Activated CD8-positive, alpha-beta memory T cell treated with anti-CD3 and anti-CD28 coated beads, Interleukin-2, amount 50 U/mL, for 1 hour (primary cell): ENCODE data around the gene PALMD.

Experiments used
- DNase-seq: peaks from one replicate; pipeline ENCODE4 v3.0.0-alpha.2; 2020; ENCODE audit errors: extremely low read depth

Gene PALMD

DNA sequence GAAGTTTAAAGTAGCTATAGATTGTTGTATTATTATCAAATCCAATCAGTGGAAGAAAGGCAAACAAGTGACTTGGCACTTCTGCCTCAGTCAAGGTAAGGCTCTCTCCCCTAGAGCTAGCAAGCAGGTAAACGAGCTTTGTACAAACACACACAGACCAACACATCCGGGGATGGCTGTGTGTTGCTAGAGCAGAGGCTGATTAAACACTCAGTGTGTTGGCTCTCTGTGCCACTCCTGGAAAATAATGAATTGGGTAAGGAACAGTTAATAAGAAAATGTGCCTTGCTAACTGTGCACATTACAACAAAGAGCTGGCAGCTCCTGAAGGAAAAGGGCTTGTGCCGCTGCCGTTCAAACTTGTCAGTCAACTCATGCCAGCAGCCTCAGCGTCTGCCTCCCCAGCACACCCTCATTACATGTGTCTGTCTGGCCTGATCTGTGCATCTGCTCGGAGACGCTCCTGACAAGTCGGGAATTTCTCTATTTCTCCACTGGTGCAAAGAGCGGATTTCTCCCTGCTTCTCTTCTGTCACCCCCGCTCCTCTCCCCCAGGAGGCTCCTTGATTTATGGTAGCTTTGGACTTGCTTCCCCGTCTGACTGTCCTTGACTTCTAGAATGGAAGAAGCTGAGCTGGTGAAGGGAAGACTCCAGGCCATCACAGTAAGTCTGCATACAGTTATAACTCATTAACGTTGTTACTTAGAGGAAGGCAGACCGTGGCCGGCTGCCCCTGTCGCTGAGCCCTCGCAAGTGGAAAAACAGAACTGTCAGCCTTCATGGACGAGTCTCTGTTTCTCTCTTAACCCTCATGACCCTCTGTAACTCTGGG, at the start of gene PALMD:
PALMD (plus strand) TSS at position 415 of the 833 bp plus-strand sequence; CDS start at position 620, 205 bp downstream.
- no peak for DNase-seq

DNA sequence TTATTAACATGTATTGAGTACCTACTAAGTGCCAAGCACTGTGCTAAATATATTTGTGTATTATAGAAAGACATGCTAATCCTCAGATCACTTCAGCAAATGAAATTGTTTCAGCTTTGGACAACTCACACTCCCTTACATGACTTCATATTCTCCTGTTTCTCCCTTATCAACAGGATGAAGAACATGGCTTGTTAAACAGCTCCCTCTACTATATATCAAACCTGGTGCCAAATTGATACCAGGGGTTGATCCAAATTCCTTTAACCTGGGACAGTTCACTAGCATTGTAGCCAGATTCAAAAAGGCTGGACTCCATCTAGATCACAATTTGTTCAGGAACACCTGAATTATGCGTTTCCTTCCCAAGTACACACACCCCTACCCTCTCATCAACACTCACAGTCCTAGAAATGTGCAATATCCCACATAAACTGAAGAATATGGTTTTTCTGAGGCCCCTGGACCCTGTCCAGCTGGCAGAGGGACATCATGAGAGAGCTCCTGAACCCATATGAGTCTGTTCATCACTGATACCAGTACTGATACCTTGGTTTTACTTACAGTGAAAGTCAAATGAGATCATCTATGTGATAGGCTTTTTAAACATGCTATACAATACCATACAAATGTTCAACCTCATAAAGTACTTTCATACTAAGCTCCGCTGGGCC, 47.0 kb upstream of the PALMD start:
- no peak for DNase-seq

GRCh38 chr1:99599678-99600175, 46.2 kb upstream of the PALMD start:
- no peak for DNase-seq

GRCh38 chr1:99600782-99601181, 45.1 kb upstream of the PALMD start:
- DNase-seq, result no peak

- DNase-seq, result no peak
Observed at GRCh38 chr1:99601208-99601607, 44.7 kb upstream of the PALMD start.

GRCh38 chr1:99601709-99602403, 44.1 kb upstream of the PALMD start:
- DNase-seq, result no peak

DNA sequence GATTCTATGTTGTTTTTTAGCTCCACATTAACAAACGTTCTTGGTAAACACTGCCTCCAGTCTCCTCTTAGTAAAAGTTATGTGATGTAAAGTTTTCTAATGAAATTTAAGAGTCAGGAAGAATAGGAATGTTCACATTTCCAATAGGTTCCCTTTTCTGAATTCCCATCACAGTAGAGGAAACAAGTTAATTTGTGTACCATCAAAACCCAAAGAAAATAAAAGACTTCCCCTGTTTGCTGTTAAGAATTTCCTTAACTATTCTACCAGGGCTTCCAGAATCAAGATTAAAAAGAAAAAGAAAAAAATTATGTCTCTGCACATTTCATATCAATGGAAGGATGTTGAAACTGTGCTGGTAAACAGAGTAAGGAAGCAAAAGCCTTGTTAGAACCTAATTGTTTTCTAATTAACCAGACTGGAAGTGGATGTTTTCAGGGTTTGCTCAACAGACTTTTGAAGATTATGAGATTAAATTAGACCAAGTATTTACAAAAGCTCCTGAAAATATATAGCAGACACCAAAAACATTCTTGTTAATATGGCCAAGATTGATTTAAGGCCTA, 43.4 kb upstream of the PALMD start:
- no peak for DNase-seq

DNA sequence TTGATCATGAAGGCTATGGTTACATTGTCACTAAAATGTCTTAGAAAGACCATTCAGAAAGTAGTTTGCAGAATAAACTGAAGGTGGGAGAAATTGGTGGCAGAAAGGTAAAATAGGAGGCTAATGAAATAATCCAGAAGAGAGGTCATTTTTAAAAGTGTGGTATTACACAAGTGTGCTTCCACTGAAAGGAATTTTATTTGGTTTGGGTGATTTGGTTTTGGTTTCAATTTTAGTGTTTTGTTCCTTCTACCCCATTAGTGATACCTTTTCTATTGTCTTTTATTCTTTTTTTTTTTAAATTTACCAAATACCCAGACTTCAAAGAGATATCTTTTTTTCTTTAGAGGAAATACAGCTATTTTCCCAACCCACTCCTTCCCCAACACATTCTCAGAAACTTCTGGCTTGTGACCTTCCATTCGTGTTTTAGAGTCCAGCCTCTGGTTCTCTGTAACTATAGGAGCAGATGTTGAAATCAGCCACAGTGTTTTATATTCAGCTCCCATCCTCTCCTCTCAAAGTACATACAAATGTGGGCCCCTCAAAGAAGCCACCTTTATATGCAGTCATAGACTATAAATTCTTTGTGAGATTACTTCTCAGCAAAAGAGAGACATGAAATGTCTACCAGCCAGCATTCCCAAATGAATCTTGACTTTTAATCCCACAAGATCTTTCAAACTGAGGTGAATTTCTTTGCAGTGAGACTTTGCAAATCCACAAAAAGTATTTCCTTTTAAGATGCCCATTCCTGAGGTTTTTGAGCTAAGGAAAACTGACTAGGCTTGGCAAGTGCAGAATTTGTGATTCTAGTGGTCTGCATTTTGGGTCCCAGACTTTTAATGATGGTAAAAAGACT, 42.0 kb upstream of the PALMD start:
- no peak for DNase-seq

GRCh38 chr1:99606306-99606705, 39.6 kb upstream of the PALMD start:
- DNase-seq, result no peak

- no peak for DNase-seq
Observed at GRCh38 chr1:99607590-99607989, 38.3 kb upstream of the PALMD start.

- DNase-seq, result no peak
Observed at GRCh38 chr1:99608058-99608457, 37.9 kb upstream of the PALMD start.

- DNase-seq, result no peak
Observed at GRCh38 chr1:99613716-99614115, 32.2 kb upstream of the PALMD start.

GRCh38 chr1:99614728-99615127, 31.2 kb upstream of the PALMD start:
- DNase-seq, result no peak

DNA sequence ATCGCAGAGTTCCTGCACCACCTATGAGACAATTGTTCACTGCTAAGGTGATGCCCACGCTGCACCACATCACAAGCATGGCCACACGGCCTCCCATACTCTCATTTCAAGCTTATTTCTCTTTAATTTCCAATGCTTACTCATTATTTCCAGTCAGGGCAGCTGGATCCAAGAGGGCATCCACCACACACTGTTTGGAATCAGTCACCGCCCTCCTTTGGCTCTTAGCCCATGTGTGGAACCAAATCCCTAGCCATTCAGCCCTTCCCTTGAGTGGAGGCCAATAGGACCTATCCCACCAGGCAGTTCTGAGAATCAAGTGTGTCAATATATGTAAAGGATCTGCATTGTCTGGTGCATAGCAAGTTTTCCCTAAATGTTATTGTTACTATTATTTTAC, 26.3 kb upstream of the PALMD start:
- no peak for DNase-seq

DNA sequence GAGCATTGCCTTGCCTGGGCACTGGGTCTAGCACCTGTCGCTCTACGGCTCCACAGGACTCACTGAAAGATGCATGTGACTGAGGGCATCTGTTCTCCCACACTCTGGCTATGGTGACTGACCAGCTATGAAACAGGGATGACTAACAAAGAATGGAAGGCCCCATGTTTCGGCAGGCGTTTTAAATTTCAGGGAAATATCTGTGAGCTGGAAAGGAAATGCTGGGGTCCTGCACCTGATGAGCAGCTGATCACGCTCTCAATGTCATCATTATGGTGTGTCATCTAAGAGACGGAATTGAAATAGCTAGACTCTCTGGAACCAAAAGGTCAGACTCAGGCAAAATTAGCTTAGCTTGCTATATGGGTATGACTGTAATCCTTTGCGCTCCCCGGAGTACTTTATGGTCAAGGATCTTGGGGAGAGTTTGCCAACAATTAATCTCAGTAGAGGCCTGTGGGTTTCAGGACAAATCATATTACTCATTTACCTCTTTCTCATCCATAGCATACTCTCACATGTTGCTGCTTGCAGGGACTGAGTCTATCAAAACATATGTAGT, 24.5 kb upstream of the PALMD start:
- no peak for DNase-seq

DNA sequence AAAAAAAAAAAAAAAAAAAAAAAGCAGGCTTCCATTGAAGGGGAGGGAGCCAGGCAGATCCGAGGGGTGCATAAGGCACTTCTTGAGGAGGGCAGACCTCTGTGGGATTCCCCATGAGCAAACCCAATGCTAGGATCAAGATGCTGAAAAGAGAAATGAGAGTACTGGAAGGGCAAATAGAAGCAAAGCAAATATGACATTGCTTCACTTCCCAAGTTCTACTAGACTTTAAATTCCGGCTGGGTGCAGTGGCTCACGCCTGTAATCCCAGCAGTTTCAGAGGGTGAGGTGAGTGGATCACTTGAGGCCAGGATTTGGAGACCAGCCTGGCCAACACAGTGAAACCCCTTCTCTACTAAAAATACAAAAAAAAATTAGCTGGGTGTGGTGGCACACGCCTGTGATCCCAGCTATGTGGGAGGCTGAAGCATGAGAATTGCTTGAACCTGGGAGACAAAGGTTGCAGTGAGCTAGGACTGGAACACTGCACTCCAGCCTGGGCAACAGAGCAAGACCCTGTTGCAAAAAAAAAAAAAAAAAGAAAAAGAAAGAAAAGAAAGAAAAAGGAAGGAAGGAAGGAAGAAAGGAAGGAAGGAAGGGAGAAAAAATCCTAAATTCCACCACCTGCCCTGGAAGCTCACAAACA, 23.1 kb upstream of the PALMD start:
- no peak for DNase-seq

- no peak for DNase-seq
Observed at GRCh38 chr1:99623554-99623953, 22.4 kb upstream of the PALMD start.

- no peak for DNase-seq
Observed at GRCh38 chr1:99627615-99628014, 18.3 kb upstream of the PALMD start.

- no peak for DNase-seq
Observed at GRCh38 chr1:99629164-99629563, 16.7 kb upstream of the PALMD start.

DNA sequence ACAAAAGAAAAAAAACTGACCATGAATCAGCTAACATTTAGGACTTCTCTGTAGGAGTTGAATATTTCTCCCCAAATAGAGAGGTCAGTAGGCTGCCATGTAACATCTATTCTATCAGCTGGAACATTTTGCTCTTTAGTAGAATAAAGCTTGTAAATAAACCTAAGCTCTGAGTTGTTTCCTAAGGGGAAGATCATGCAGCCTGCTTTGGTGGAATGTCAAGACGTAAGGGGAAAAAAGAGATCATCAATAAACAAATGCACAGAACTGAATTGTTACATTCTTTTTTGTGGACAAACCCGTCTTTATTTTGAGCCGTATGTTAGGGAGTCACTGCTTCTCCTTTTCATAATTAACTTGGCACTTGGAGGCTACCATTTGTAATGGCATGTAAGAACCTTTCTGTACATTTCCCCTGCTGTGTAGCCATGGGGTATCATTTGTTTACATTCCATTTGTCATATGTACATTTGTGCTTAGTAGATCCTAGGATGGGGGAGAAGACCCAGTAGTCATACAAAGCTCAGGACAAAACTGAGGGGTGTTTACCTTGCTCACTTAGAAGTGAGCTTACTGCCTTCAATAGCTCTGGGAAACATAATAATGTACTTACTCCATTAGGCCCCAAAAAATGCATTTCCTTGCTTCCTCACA, 10.8 kb upstream of the PALMD start:
- DNase-seq, result no peak
